ENCODE data around the gene SEMA3A. TPM values are rescaled to one million over a fixed set of nuclear protein-coding genes. Genes with fewer than 3 reads are reported as not detected.

SEMA3A gene
- total and polyA plus RNA-seq, 7 donors, result 0.05 to 0.79 (median 0.32) TPM

GRCh38 chr7:84113286-84113685 is 81.3 kb downstream of the SEMA3A start:
- Histone ChIP-seq H3K27ac (no peak overlapping the region), H3K27me3 (ENCODE audit: insufficient read depth in 3 of 3, low read length in 2 of 3) (no peaks in the 10 kb centered on the region), H3K4me3 (no peak overlapping the region), H3K4me1 (no peaks in the 10 kb centered on the region), H3K9me3 (no peaks in the 10 kb centered on the region), H3K36me3 (ENCODE audit: insufficient read depth in 1 of 2, low read depth in 1 of 2) (no peaks in the 10 kb centered on the region)
- intact Hi-C loops (cut with DNase I), result no loop called here
- WGBS, 3 donors, result 13 to 33% (median 16%) methylated on average over 2 of the region's 2 CpGs
- TF ChIP-seq CTCF (IDR thresholded peaks at IDR 0.05), result no peak
- ATAC-seq (no peak), DNase-seq (no peak)

DNA sequence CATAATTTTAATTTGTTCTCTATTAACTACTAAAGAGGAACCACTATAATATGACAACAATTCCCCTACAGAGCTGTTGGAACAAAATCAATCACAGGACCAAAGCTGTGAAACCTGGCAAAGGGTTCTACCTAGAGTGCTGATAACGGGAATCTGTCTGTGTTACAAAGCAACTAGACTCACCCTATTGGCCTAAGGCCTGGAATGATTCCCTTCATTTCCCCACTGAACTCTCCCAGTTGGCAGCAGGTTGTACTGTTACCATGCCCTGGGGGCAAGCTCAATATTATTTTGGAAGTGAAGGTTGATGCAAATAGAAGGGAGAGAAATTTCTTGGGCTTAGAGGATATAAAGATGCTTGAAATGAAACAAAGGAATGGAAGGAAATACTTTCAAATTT is 81.8 kb downstream of the SEMA3A start:
- H3K36me3 ChIP-seq (ENCODE audit: insufficient read depth in 1 of 2, low read depth in 1 of 2), result no peaks in the 10 kb centered on the region
- WGBS, 3 donors, result 17 to 24% (median 19%) methylated on average over 1 of the region's 1 CpG
- H3K27ac ChIP-seq, result no peak overlapping the region
- no peaks in the 10 kb centered on the region for H3K4me1 ChIP-seq
- H3K9me3 ChIP-seq, result no peaks in the 10 kb centered on the region
- H3K27me3 ChIP-seq (ENCODE audit: insufficient read depth in 3 of 3, low read length in 2 of 3), result no peaks in the 10 kb centered on the region
- H3K4me3 ChIP-seq, result no peak overlapping the region
- intact Hi-C loops (cut with DNase I), result no loop called here
- no peak for TF ChIP-seq CTCF (IDR thresholded peaks at IDR 0.05)
- no peak for DNase-seq
- ATAC-seq, result no peak

DNA sequence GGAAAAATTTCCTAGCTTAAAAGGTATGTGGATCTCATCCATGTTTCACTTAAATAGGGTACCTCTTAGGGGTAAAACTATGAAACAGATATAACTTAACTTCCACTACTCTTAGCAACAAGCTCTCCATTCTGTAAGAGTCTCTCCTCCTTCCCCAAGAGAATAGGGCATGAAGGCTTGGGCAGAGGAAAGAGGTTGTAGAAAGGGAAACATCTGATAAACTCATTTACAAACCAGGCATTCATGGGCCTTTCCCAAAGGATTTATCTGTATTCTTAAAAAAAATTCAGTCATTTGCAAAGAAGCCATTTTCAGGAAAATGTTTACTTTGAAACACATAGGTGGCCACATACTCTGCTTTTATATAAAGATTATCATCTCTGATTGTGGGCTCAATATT is 82.7 kb downstream of the SEMA3A start:
- no peak for TF ChIP-seq CTCF (IDR thresholded peaks at IDR 0.05)
- Histone ChIP-seq H3K9me3 (no peaks in the 10 kb centered on the region), H3K27me3 (ENCODE audit: insufficient read depth in 3 of 3, low read length in 2 of 3) (no peaks in the 10 kb centered on the region), H3K4me3 (no peak overlapping the region), H3K27ac (no peak overlapping the region), H3K36me3 (ENCODE audit: insufficient read depth in 1 of 2, low read depth in 1 of 2) (no peaks in the 10 kb centered on the region), H3K4me1 (no peaks in the 10 kb centered on the region)
- intact Hi-C loops (cut with DNase I), result no loop called here
- no peak for ATAC-seq
- no peak for DNase-seq

DNA sequence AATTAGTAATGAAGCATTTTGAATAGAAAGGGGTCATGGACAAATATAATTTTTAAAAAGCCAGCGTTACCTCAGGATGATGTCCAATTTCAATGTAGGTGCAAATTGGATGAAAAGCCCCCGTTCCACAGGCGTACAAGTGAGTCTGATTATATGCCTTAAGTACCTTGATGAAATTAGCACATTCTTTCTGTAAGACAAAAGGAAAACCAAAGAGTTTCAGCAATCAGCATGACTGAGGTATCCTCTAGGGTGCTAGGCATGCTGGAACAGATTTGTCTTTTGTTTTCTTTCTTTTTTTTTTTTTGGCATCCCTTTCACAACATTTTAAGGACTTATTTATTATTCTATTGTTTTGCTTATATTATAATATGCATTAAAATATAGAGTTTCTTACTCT is 84.2 kb downstream of the SEMA3A start:
- intact Hi-C loops (cut with DNase I), result no loop called here
- no peaks in the 10 kb centered on the region for H3K27me3 ChIP-seq (ENCODE audit: insufficient read depth in 3 of 3, low read length in 2 of 3)
- TF ChIP-seq CTCF (IDR thresholded peaks at IDR 0.05), result no peak
- ATAC-seq (no peak), DNase-seq (no peak)
- no peaks in the 10 kb centered on the region for H3K36me3 ChIP-seq (ENCODE audit: insufficient read depth in 1 of 2, low read depth in 1 of 2)
- no peaks in the 10 kb centered on the region for H3K9me3 ChIP-seq
- H3K4me3 ChIP-seq, result no peak overlapping the region
- H3K4me1 ChIP-seq, result no peaks in the 10 kb centered on the region
- H3K27ac ChIP-seq, result no peak overlapping the region
- WGBS, 3 donors, result 67 to 87% (median 87%) methylated on average over 3 of the region's 3 CpGs

DNA sequence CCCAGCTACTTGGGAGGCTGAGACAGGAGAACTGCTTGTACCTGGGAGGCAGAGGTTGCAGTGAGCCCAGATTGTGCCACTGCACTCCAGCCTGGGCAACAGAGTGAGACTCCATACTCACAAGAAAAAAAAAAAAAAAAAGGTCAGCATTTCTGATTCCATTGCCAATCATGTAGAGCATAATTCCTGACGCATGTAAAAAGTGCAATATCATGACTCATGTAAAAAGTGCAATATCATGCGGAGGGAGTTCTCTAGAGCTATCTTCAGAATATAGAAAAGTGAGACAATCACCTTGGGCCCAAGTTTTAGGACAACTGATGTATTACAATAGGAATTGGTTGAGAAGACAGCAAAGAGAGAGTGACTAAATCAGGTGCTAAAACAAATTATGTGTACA is 85.8 kb downstream of the SEMA3A start:
- ATAC-seq (no peak), DNase-seq (no peak)
- H3K27ac ChIP-seq, result no peak overlapping the region
- H3K9me3 ChIP-seq, result no peaks in the 10 kb centered on the region
- H3K27me3 ChIP-seq (ENCODE audit: insufficient read depth in 3 of 3, low read length in 2 of 3), result no peaks in the 10 kb centered on the region
- WGBS, 3 donors, result 46 to 71% (median 50%) methylated on average over 2 of the region's 2 CpGs
- no peak for TF ChIP-seq CTCF (IDR thresholded peaks at IDR 0.05)
- no peak overlapping the region for H3K4me3 ChIP-seq
- H3K4me1 ChIP-seq, result no peaks in the 10 kb centered on the region
- intact Hi-C loops (cut with DNase I), result no loop called here
- H3K36me3 ChIP-seq (ENCODE audit: insufficient read depth in 1 of 2, low read depth in 1 of 2), result no peaks in the 10 kb centered on the region

Measured in psoas muscle (tissue), 8 donors.